HG03442 (cell line): Measurements from ENCODE around the gene ATOH8.
"Not testable (repeated sequence)": the region's sequence is repeated elsewhere in the genome, so short reads cannot be mapped to it uniquely, and the experiment has no call there.

Source experiments
- ATAC-seq: cut with Tn5 transposase; IDR thresholded peaks from one replicate; pipeline ENCODE4 v1.9.1; 2021; ENCODE audit warnings: mild to moderate bottlenecking, moderate library complexity; ENCODE audit not compliant: unreplicated experiment

Gene ATOH8

DNA sequence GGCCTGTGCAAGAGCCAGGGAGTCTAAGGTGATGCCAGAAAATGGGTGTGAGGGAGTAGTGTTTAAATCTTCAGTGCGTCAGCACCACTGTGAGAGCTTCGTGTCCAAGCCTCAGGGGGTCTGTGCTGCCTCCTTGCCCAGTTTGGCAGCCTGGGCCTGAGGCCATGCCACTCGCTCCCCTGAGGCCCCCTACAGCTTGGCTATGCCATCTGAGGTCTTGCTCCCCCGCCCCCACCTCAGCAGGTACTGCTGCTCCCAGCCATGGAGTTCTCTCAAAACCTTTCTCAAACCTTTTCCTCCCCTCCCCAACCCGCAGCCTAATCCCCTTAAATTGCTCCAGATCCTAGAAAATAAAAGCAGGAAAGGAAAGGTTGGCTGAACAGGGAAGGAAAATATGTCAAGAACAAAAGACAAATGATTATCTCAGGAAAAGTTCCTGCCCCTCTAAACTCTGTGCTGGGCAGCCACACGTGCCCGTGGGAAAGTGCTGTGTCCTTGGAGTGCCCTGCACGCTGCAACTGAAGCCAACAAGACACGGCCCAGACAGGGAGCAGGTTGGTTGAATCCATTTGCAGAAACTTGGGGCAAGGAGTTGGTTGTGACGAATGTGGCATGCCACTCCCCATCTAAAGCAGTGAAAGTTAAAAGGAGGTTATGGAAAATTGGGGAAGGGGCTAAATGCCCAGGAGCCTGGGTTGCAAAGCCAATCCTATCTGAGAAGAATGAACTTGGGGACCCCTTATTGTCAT, 61.2 kb downstream of the ATOH8 start:
- no peak for ATAC-seq

- ATAC-seq, result no peak
These were observed 66.2 kb downstream of the ATOH8 start for GRCh38 chr2:85819811-85820510.

DNA sequence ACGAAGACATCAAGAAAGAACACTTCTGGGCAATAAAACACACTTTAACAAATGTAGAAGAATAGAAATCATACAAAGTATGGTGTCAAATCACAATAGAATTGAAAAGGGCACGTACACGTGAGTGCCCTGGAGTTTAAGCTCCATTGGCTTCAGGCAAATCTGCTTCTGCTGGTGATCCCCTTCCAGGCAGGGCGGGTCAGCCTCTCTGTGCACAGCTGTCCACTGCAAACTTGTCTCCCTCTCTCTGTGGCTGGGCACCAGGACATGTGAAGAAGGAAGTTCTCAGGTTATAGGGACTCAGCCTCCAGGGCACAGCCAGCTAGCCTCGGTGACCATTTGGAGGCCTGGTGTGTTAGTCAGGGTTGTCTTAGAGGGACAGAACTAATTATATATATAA, 69.0 kb downstream of the ATOH8 start:
- ATAC-seq, result no peak

DNA sequence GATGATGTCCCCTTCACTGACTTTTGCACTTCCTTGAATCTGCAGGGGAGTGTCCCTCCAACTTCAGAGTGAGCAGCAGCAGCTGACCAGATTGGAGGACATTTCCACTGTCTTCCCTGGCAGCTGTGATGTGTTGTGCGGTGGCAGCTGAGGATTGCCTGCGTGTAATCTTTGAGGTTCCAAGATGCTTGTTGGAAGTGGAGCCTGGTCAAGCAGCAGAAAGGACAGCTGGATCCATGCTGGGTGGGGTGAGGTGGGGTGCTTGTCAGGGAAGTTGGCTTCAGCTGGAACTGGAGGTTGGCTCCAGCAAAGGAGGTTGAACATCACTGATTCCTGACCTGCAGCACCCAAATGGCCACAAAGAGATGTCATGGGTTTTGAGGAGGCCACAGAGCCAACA, 70.2 kb downstream of the ATOH8 start:
- ATAC-seq, result no peak

- peak; percentile 67 for ATAC-seq
These were observed 73.4 kb downstream of the ATOH8 start for GRCh38 chr2:85826990-85827878.

GRCh38 chr2:85827879-85828569, 74.2 kb downstream of the ATOH8 start:
- ATAC-seq, result no peak

DNA sequence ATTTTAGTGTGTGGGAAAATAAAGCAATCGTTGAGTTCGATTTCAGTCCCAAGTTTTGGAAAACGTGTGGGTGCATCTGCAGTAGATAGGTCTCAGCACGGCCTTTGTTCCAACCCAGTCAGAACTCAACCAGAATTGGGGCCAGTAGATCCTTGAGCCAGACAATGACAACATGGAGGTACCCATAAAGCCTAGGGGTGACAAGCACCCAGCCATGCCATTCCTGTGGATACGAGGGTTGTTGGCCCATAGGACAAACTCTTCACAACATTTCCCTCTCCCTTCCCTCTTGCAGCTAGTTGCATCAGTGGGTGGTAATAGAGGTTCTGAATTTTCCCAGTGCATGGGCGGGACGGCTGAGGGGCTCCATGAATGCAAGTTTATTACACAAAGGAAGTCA, 74.9 kb downstream of the ATOH8 start:
- ATAC-seq, result no peak

DNA sequence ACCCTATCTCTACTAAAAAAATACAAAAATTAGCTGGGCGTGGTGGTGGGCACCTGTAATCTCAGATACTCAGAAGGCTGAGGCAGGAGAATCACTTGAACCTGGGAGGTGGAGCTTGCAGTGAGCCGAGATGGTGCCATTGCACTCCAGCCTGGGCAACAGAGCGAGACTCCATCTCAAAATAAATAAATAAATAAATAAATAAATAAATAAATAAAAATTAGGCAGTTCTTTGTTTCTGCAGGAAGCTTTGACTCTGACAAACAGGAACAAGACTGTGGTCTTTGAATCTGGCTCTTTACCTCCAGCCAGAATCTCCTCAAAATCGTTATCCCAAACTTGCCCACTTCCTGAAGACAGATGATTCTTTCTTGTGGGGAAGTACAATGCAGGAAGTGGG, 75.6 kb downstream of the ATOH8 start:
- not testable (repeated sequence) for ATAC-seq

DNA sequence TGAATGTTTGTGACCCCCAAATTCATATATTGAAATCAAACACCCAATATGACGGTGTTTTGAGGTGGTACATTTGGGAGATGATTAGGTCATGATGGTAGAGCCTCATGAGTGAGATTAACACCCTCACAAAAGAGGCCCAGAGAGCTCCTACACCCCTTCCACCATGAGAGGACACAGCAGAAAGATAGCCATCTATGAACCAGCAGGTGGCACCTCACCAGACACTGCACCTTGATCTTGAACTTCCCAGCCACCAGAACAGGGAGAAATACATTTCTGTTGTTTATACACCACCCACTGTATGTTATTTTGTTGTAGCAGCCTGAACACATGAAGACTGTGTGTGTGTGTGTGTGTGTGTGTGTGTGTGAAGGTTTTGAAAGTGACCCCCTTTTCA, 76.9 kb downstream of the ATOH8 start:
- ATAC-seq, result no peak

- no peak for ATAC-seq
These were observed 77.9 kb downstream of the ATOH8 start for GRCh38 chr2:85831735-85832134.

DNA sequence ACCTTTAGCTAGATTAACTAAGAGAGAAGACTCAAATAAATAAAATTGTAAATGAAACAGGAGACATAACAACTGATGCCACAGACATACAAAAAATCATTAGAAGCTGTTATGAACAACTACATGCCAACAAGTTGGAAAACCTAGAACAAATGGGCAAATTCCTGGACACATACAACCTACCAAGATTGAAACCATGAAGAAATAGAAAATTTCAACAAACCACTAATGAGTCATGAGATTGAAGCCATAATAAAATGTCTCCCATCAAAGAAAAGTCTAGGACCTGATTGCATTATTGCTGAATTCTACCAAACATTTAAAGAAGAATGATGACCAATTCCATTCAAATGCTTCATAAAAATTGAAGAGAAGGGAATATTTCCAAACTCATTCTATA, 80.7 kb downstream of the ATOH8 start:
- no peak for ATAC-seq
